ENCODE results near the gene LGALSL. TPM values are rescaled to one million over a fixed set of nuclear protein-coding genes. Genes with fewer than 3 reads are reported as not detected.

LGALSL gene
- total and polyA plus RNA-seq, 2 of the 13 experiments (the other 11 are each of a cell fraction or from before 2014, with no cell fraction given): 15.4 to 20.0 TPM

DNA sequence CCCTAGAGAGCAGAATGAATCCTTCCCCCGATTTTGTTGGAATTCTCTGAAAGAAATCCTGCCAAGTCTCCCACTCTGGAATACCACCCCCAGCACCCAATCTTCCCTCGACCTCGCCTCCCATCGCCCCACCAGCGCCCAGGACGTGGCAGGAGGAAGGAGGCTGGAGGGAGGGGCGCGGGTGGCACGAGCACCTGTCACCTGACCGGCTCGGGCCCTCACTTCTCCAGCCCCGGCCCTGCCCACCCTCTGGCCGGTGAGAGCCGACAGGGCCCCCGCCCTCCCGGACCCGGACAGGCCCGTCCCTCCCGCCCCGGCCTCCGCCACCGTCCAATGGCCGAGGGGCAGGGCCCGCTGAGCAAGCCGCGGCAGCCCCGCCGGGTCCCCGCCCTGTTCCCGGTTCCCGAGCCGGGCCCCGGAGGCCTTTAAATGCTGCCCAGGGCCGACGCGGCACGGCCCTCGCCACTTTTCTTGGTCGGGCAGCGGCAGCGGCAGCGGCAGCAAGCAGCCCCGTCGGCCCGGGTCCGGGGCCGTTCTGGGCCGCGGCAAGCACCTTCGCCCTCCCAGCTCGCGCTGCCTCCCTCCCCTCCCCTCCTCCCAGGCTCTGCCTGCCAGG lies at the start of gene LGALSL (continued):
- TF ChIP-seq, protein P1, sequence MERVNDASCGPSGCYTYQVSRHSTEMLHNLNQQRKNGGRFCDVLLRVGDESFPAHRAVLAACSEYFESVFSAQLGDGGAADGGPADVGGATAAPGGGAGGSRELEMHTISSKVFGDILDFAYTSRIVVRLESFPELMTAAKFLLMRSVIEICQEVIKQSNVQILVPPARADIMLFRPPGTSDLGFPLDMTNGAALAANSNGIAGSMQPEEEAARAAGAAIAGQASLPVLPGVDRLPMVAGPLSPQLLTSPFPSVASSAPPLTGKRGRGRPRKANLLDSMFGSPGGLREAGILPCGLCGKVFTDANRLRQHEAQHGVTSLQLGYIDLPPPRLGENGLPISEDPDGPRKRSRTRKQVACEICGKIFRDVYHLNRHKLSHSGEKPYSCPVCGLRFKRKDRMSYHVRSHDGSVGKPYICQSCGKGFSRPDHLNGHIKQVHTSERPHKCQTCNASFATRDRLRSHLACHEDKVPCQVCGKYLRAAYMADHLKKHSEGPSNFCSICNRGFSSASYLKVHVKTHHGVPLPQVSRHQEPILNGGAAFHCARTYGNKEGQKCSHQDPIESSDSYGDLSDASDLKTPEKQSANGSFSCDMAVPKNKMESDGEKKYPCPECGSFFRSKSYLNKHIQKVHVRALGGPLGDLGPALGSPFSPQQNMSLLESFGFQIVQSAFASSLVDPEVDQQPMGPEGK (CRISPR knock-in tag; IDR thresholded peaks at IDR 0.05): peak; percentile 93
- TF ChIP-seq, protein P2, sequence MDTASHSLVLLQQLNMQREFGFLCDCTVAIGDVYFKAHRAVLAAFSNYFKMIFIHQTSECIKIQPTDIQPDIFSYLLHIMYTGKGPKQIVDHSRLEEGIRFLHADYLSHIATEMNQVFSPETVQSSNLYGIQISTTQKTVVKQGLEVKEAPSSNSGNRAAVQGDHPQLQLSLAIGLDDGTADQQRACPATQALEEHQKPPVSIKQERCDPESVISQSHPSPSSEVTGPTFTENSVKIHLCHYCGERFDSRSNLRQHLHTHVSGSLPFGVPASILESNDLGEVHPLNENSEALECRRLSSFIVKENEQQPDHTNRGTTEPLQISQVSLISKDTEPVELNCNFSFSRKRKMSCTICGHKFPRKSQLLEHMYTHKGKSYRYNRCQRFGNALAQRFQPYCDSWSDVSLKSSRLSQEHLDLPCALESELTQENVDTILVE (CRISPR knock-in tag; IDR thresholded peaks at IDR 0.05): peak; percentile 40; the same call in 1 of the 2 replicates
- TF ChIP-seq RFX1 (IDR thresholded peaks at IDR 0.05) (no peak), ESRRA (CRISPR knock-in tag; IDR thresholded peaks at IDR 0.05; ENCODE audit: low read depth) (0 out of 2 replicates have a peak, but pooled peaks have one; percentile 13), ZNF629 (CRISPR knock-in tag; conservative IDR thresholded peaks at IDR 0.05) (no peak), ZNF83 (CRISPR knock-in tag; IDR thresholded peaks at IDR 0.05; ENCODE audit: borderline replicate concordance) (no peak), CCAR2 (optimal IDR thresholded peaks at IDR 0.05; ENCODE audit: low read depth, low read length) (no peak), ZNF496 (CRISPR knock-in tag; IDR thresholded peaks at IDR 0.05; ENCODE audit: insufficient replicate concordance) (no peak), ZBTB38 (CRISPR knock-in tag; IDR thresholded peaks at IDR 0.05) (peak; percentile 39; the same call in 1 of the 2 replicates), SP1 (IDR thresholded peaks at IDR 0.05) (no peak), SP1 (CRISPR knock-in tag; IDR thresholded peaks at IDR 0.05) (no peak), ZIK1 (CRISPR knock-in tag; IDR thresholded peaks at IDR 0.05; ENCODE audit: borderline replicate concordance, low read depth) (0 out of 2 replicates have a peak, but pooled peaks have one; percentile 39), DPF2 (CRISPR knock-in tag; IDR thresholded peaks at IDR 0.05; ENCODE audit: borderline replicate concordance, low read depth) (no peak), CBFB (CRISPR knock-in tag; IDR thresholded peaks at IDR 0.05) (no peak), KLF16 (CRISPR knock-in tag; IDR thresholded peaks at IDR 0.05) (peak in 1 of 2 experiments; percentile 15; a peak in 1 of 4 replicates)
- TF ChIP-seq, protein P3, sequence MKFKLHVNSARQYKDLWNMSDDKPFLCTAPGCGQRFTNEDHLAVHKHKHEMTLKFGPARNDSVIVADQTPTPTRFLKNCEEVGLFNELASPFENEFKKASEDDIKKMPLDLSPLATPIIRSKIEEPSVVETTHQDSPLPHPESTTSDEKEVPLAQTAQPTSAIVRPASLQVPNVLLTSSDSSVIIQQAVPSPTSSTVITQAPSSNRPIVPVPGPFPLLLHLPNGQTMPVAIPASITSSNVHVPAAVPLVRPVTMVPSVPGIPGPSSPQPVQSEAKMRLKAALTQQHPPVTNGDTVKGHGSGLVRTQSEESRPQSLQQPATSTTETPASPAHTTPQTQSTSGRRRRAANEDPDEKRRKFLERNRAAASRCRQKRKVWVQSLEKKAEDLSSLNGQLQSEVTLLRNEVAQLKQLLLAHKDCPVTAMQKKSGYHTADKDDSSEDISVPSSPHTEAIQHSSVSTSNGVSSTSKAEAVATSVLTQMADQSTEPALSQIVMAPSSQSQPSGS (CRISPR knock-in tag; IDR thresholded peaks at IDR 0.05): no peak; the same call in 1 of the 2 replicates
- TF ChIP-seq, protein P4, sequence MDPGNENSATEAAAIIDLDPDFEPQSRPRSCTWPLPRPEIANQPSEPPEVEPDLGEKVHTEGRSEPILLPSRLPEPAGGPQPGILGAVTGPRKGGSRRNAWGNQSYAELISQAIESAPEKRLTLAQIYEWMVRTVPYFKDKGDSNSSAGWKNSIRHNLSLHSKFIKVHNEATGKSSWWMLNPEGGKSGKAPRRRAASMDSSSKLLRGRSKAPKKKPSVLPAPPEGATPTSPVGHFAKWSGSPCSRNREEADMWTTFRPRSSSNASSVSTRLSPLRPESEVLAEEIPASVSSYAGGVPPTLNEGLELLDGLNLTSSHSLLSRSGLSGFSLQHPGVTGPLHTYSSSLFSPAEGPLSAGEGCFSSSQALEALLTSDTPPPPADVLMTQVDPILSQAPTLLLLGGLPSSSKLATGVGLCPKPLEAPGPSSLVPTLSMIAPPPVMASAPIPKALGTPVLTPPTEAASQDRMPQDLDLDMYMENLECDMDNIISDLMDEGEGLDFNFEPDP (CRISPR knock-in tag; conservative IDR thresholded peaks at IDR 0.05): 0 out of 2 replicates have a peak, but pooled peaks have one; percentile 78
- TF ChIP-seq, protein P5, sequence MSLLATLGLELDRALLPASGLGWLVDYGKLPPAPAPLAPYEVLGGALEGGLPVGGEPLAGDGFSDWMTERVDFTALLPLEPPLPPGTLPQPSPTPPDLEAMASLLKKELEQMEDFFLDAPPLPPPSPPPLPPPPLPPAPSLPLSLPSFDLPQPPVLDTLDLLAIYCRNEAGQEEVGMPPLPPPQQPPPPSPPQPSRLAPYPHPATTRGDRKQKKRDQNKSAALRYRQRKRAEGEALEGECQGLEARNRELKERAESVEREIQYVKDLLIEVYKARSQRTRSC (CRISPR knock-in tag; IDR thresholded peaks at IDR 0.05; ENCODE audit: low read depth): no peak
- TF ChIP-seq, protein P6, sequence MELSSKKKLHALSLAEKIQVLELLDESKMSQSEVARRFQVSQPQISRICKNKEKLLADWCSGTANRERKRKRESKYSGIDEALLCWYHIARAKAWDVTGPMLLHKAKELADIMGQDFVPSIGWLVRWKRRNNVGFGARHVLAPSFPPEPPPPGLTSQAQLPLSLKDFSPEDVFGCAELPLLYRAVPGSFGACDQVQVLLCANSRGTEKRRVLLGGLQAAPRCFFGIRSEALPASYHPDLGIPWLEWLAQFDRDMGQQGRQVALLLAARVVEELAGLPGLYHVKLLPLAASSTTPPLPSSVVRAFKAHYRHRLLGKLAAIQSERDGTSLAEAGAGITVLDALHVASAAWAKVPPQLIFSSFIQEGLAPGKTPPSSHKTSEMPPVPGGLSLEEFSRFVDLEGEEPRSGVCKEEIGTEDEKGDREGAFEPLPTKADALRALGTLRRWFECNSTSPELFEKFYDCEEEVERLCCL (CRISPR knock-in tag; IDR thresholded peaks at IDR 0.05; ENCODE audit: borderline replicate concordance): no peak
- TF ChIP-seq, protein P7, sequence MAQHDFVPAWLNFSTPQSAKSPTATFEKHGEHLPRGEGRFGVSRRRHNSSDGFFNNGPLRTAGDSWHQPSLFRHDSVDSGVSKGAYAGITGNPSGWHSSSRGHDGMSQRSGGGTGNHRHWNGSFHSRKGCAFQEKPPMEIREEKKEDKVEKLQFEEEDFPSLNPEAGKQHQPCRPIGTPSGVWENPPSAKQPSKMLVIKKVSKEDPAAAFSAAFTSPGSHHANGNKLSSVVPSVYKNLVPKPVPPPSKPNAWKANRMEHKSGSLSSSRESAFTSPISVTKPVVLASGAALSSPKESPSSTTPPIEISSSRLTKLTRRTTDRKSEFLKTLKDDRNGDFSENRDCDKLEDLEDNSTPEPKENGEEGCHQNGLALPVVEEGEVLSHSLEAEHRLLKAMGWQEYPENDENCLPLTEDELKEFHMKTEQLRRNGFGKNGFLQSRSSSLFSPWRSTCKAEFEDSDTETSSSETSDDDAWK (CRISPR knock-in tag; IDR thresholded peaks at IDR 0.05): no peak
